HFFc6 (cell line): ENCODE measurements around the gene YWHAG. TPM values are rescaled to one million over a fixed set of nuclear protein-coding genes. Genes with fewer than 3 reads are reported as not detected.
"Not testable (repeated sequence)": the region's sequence is repeated elsewhere in the genome, so short reads cannot be mapped to it uniquely, and the experiment has no call there.

Experiments
- DNase-seq: peaks from one replicate; pipeline ENCODE4 v3.0.0-alpha.2; 2018
- H3K27ac Mint-ChIP-seq: 2 replicates; pipeline ENCODE4 v1.8.0; 2020; ENCODE audit warnings: mild to moderate bottlenecking, mixed read lengths
- H3K27me3 Mint-ChIP-seq: 2 replicates; pipeline ENCODE4 v1.8.0; 2021; ENCODE audit warnings: mild to moderate bottlenecking, moderate library complexity, mixed read lengths; ENCODE audit not compliant: insufficient read depth
- H3K36me3 Mint-ChIP-seq: 2 replicates; pipeline ENCODE4 v1.8.0; 2021; ENCODE audit warnings: low read depth, mixed read lengths
- H3K4me1 Mint-ChIP-seq: 2 replicates; pipeline ENCODE4 v1.8.0; 2020; ENCODE audit warnings: low read depth, mixed read lengths
- H3K4me3 Mint-ChIP-seq: 2 replicates; pipeline ENCODE4 v1.8.0; 2020; ENCODE audit warnings: mild to moderate bottlenecking, moderate library complexity, mixed read lengths
- H3K9me3 Mint-ChIP-seq: 2 replicates; pipeline ENCODE4 v1.8.0; 2020; ENCODE audit warnings: mild to moderate bottlenecking, mixed read lengths
- total RNA-seq, 6 experiments: library from RNA; stranded (reverse); fragmentation: NEBNext Ultra II Directional; extraction: Animal tissue kit (Norgen Biotek cat#: 25700); gene quantifications; 2 replicates in 1 of 6; 3 replicates in 5 of 6; pipeline ENCODE4 v1.2.3, GENCODE V29; 2021
- TF ChIP-seq, protein P1 (sequence below): fragments of 200-600 bp; sonication (generic); IDR thresholded peaks from 2 replicates; pipeline ENCODE4 v1.5.0; 2021; ENCODE audit warnings: antibody characterized with exemption, mild to moderate bottlenecking

YWHAG gene
- total RNA-seq, 6 experiments from 2014 or later: 171 to 210 (median 180) TPM

GRCh38 chr7:76400248-76400647, 41.5 kb upstream of the YWHAG start:
- no peak for DNase-seq
- Mint-ChIP-seq H3K4me1 (peaks cover 6% of the 10 kb centered on the region), H3K27me3 (peaks cover 3% of the 10 kb centered on the region), H3K9me3 (no peaks in the 10 kb centered on the region), H3K4me3 (no peak overlapping the region), H3K36me3 (no peaks in the 10 kb centered on the region), H3K27ac (no peak overlapping the region)
- TF ChIP-seq, protein P1, sequence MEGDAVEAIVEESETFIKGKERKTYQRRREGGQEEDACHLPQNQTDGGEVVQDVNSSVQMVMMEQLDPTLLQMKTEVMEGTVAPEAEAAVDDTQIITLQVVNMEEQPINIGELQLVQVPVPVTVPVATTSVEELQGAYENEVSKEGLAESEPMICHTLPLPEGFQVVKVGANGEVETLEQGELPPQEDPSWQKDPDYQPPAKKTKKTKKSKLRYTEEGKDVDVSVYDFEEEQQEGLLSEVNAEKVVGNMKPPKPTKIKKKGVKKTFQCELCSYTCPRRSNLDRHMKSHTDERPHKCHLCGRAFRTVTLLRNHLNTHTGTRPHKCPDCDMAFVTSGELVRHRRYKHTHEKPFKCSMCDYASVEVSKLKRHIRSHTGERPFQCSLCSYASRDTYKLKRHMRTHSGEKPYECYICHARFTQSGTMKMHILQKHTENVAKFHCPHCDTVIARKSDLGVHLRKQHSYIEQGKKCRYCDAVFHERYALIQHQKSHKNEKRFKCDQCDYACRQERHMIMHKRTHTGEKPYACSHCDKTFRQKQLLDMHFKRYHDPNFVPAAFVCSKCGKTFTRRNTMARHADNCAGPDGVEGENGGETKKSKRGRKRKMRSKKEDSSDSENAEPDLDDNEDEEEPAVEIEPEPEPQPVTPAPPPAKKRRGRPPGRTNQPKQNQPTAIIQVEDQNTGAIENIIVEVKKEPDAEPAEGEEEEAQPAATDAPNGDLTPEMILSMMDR: no peak

- no peaks in the 10 kb centered on the region for H3K9me3 Mint-ChIP-seq
- peak; percentile 32 for DNase-seq
- no peaks in the 10 kb centered on the region for H3K36me3 Mint-ChIP-seq
- no peak overlapping the region for H3K27ac Mint-ChIP-seq
- no peaks in the 10 kb centered on the region; the same call in none of the 2 replicates for H3K27me3 Mint-ChIP-seq
- H3K4me1 Mint-ChIP-seq: peaks cover 12% of the 10 kb centered on the region
- peak overlapping the region; percentile 41; the same call in 1 of the 2 replicates for H3K4me3 Mint-ChIP-seq
- TF ChIP-seq, protein P1: no peak
These were observed 38.8 kb upstream of the YWHAG start for GRCh38 chr7:76397409-76398183.

GRCh38 chr7:76396864-76397263, 38.1 kb upstream of the YWHAG start:
- Mint-ChIP-seq H3K4me3 (no peak overlapping the region; the same call in 1 of the 2 replicates), H3K4me1 (peaks cover 14% of the 10 kb centered on the region), H3K27me3 (no peaks in the 10 kb centered on the region; the same call in none of the 2 replicates), H3K9me3 (no peaks in the 10 kb centered on the region), H3K36me3 (no peaks in the 10 kb centered on the region), H3K27ac (no peak overlapping the region)
- no peak for DNase-seq
- TF ChIP-seq, protein P1: no peak

DNA sequence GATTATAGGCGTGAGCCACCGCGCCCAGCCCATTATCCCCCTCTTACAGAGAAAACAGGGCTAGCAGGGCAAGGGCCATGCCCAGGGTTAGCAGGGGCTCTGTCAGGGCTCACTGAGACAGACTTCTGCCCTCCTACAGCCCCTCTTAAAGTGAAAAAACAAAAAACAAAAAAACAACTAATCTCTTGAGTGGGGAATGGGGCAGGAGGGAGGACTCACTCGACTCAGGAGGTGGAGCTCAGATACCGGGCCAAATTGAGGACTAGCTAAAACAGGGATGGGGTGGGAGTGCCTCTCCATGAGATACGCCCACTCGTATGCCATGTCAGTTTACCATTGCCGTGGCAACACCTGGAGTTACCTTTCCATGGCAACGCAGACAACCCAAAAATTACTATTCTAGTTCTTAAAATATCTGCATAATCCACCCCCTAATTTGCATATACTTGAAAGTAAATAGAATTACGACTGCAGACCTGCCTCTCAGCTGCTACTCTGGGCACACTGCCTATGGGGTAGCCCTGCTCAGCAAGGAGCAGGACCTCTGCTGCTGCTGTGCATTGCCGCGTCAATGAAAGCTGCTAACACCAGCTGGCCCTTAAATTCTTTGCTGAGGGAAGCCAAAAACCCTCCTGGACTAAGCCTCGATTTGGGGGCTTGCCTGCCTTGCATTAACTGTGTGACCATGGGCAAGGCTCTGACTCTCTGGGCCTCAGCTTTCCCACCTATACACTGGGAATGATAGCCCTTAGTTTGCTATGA, 37.4 kb upstream of the YWHAG start:
- Mint-ChIP-seq H3K27ac (no peak overlapping the region), H3K27me3 (no peaks in the 10 kb centered on the region; the same call in none of the 2 replicates), H3K36me3 (no peaks in the 10 kb centered on the region), H3K9me3 (no peaks in the 10 kb centered on the region), H3K4me1 (peaks cover 14% of the 10 kb centered on the region), H3K4me3 (no peak overlapping the region)
- TF ChIP-seq, protein P1: no peak
- no peak for DNase-seq

GRCh38 chr7:76395605-76395964, 36.8 kb upstream of the YWHAG start:
- H3K9me3 Mint-ChIP-seq: not testable (repeated sequence)

GRCh38 chr7:76394957-76395356, 36.2 kb upstream of the YWHAG start:
- H3K9me3 Mint-ChIP-seq: no peaks in the 10 kb centered on the region
- H3K4me1 Mint-ChIP-seq: peaks cover 14% of the 10 kb centered on the region
- TF ChIP-seq, protein P1: no peak
- H3K27ac Mint-ChIP-seq: no peak overlapping the region
- no peaks in the 10 kb centered on the region; the same call in none of the 2 replicates for H3K27me3 Mint-ChIP-seq
- H3K36me3 Mint-ChIP-seq: no peaks in the 10 kb centered on the region
- no peak for DNase-seq
- H3K4me3 Mint-ChIP-seq: no peak overlapping the region

More at GRCh38 chr7:76395605-76395964, 36.8 kb upstream of the YWHAG start:
- not testable (repeated sequence) for H3K27me3 Mint-ChIP-seq, H3K4me3 Mint-ChIP-seq, H3K36me3 Mint-ChIP-seq, H3K27ac Mint-ChIP-seq, DNase-seq
- H3K4me1 Mint-ChIP-seq: peaks cover 14% of the 10 kb centered on the region
